Measurements from ENCODE around the gene NOL7. TPM values are rescaled to one million over a fixed set of nuclear protein-coding genes. Genes with fewer than 3 reads are reported as not detected.

NOL7 gene
- total RNA-seq, 2 experiments from 2014 or later, result 65.5 to 67.6 TPM

DNA sequence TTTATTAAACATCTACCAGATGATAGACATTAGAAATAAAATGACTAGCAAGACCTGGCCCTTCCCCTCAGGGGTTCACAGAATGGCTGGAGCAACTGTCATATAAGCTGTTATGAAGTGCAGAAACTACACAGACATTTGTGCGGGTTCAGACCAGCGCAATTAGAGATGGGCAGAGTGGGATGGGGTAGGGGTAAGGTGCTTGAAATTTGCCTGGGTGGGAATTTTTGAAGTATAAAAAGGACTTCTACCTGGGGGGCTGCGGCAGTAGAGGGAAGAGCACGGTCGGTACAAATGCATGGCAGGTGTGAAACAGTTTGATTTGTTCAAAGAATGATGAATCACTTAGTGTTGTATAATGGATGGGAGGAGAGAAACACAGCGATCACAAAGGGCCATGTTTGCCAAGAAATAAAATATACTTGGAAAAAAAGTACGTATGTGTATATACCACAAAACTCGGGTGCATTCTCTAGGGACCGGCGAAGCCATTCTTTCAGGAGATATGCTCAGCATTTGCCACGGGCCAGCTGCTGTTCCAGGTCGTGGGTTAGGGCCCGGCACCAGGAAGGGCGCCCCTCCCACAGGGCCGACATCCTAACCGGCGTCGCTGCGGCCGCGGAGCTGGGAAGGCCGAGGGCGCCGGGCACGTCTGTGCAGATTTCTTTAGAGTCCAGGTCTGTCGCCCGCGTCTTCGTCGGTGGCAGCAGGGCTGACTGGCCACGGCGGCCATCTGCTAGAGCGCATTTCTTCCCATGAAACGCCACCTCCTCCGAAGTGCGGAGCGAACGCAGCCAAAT, 809 bp upstream of the NOL7 start:
- peak overlapping the region; percentile 94 for H3K4me3 Mint-ChIP-seq
- intact Hi-C loops (cut with DNase I, micrococcal nuclease), result loop anchor here (1.0 to 10.0 kb wide), 6 partner anchors 39 to 500 kb away; partner anchors contain the start of genes CD83 (in 1 of the 2), MCUR1 (in 1 of the 2), SIRT5 (in 1 of the 2) and TBC1D7 (in 1 of the 2)
- H3K27me3 Mint-ChIP-seq, result no peaks in the 10 kb centered on the region
- Histone ChIP-seq H3K4me3 (ENCODE audit: low read length) (peak overlapping the region; percentile 80), H3K9me3 (ENCODE audit: control insufficient read depth in 1 of 2, insufficient read depth in 1 of 2, low read length in 2 of 2) (no peaks in the 10 kb centered on the region), H3K27ac (ENCODE audit: low read depth in 1 of 2, low read length in 2 of 2) (peak overlapping the region; percentile 75 to 81), H3K4me1 (ENCODE audit: insufficient read depth, low read length) (peaks cover 26% of the 10 kb centered on the region), H3K27me3 (ENCODE audit: control insufficient read depth in 1 of 2, insufficient read depth in 2 of 2, low read length in 2 of 2) (no peaks in the 10 kb centered on the region), H3K36me3 (ENCODE audit: insufficient read depth, low read length) (peaks cover 24% of the 10 kb centered on the region)
- peak overlapping the region; percentile 93 for H3K27ac Mint-ChIP-seq
- H3K36me3 Mint-ChIP-seq (ENCODE audit: low read depth), result peaks cover 43% of the 10 kb centered on the region
- ChIA-PET CTCF (interaction anchor here (0.9 to 5.1 kb wide), 14 partner anchors 9 to 286 kb away, joined by 3 to 59 read pairs (median 8); partner anchors contain the start of genes MCUR1, RANBP9, SIRT5 and TBC1D7), POLR2A (interaction anchor here (0.7 to 4.6 kb wide), 24 partner anchors 9 to 1603 kb away, joined by 3 to 129 read pairs (median 4); partner anchors contain the start of genes MCUR1, RANBP9, SIRT5 and TBC1D7)
- TF ChIP-seq, protein P1, sequence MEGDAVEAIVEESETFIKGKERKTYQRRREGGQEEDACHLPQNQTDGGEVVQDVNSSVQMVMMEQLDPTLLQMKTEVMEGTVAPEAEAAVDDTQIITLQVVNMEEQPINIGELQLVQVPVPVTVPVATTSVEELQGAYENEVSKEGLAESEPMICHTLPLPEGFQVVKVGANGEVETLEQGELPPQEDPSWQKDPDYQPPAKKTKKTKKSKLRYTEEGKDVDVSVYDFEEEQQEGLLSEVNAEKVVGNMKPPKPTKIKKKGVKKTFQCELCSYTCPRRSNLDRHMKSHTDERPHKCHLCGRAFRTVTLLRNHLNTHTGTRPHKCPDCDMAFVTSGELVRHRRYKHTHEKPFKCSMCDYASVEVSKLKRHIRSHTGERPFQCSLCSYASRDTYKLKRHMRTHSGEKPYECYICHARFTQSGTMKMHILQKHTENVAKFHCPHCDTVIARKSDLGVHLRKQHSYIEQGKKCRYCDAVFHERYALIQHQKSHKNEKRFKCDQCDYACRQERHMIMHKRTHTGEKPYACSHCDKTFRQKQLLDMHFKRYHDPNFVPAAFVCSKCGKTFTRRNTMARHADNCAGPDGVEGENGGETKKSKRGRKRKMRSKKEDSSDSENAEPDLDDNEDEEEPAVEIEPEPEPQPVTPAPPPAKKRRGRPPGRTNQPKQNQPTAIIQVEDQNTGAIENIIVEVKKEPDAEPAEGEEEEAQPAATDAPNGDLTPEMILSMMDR (IDR thresholded peaks at IDR 0.05), result no peak
- ATAC-seq (ENCODE audit: poor library complexity) (peak; percentile 6), DNase-seq (peak in 2 of 14 experiments; percentile 9 to 29)
- H3K4me1 Mint-ChIP-seq (ENCODE audit: low read depth), result peaks cover 50% of the 10 kb centered on the region
- H3K9me3 Mint-ChIP-seq, result no peaks in the 10 kb centered on the region

- H3K36me3 Mint-ChIP-seq (ENCODE audit: low read depth), result peaks cover 56% of the 10 kb centered on the region
- POLR2A ChIA-PET, result interaction anchor here (0.7 to 4.6 kb wide), 33 partner anchors 8 to 306 kb away, joined by 3 to 129 read pairs (median 4); partner anchors contain the start of genes MCUR1, RANBP9, SIRT5 and TBC1D7
Measured at GRCh38 chr6:13615792-13616120, 621 bp downstream of the NOL7 start.

GRCh38 chr6:13617066-13617465, 1.9 kb downstream of the NOL7 start:
- DNase-seq (no peak), ATAC-seq (ENCODE audit: poor library complexity) (no peak)
- ChIA-PET CTCF (interaction anchor here (1.3 to 5.1 kb wide), 2 partner anchors 42 to 94 kb away, joined by 5 to 59 read pairs; partner anchors contain the start of genes RANBP9 and SIRT5), POLR2A (interaction anchor here (1.1 to 4.6 kb wide), 4 partner anchors 42 to 94 kb away, joined by 3 to 129 read pairs (median 53); partner anchors contain the start of genes RANBP9 and SIRT5)
- no peaks in the 10 kb centered on the region for H3K9me3 Mint-ChIP-seq
- H3K27me3 Mint-ChIP-seq, result no peaks in the 10 kb centered on the region
- peaks cover 45% of the 10 kb centered on the region for H3K4me1 Mint-ChIP-seq (ENCODE audit: low read depth)
- Histone ChIP-seq H3K27me3 (ENCODE audit: control insufficient read depth in 1 of 2, insufficient read depth in 2 of 2, low read length in 2 of 2) (no peaks in the 10 kb centered on the region), H3K36me3 (ENCODE audit: insufficient read depth, low read length) (peaks cover 52% of the 10 kb centered on the region), H3K4me1 (ENCODE audit: insufficient read depth, low read length) (peaks cover 26% of the 10 kb centered on the region), H3K9me3 (ENCODE audit: control insufficient read depth in 1 of 2, insufficient read depth in 1 of 2, low read length in 2 of 2) (no peaks in the 10 kb centered on the region), H3K27ac (ENCODE audit: low read depth in 1 of 2, low read length in 2 of 2) (no peak overlapping the region), H3K4me3 (ENCODE audit: low read length) (no peak overlapping the region)
- H3K36me3 Mint-ChIP-seq (ENCODE audit: low read depth), result peaks cover 68% of the 10 kb centered on the region
- H3K27ac Mint-ChIP-seq, result peak overlapping the region; percentile 93
- intact Hi-C loops (cut with DNase I, micrococcal nuclease), result loop anchor here (5.0 to 10.0 kb wide), 3 partner anchors 150 to 498 kb away; partner anchors contain the start of genes CD83 (in 1 of the 2) and TBC1D7 (in 1 of the 2)
- H3K4me3 Mint-ChIP-seq, result peak overlapping the region; percentile 94
- TF ChIP-seq, protein P1 (IDR thresholded peaks at IDR 0.05), result no peak

More at GRCh38 chr6:13615792-13616120, 621 bp downstream of the NOL7 start:
- no peaks in the 10 kb centered on the region for H3K27me3 ChIP-seq (ENCODE audit: control insufficient read depth in 1 of 2, insufficient read depth in 2 of 2, low read length in 2 of 2)
- Mint-ChIP-seq H3K9me3 (no peaks in the 10 kb centered on the region), H3K4me1 (ENCODE audit: low read depth) (peaks cover 50% of the 10 kb centered on the region), H3K4me3 (peak overlapping the region; percentile 94), H3K27me3 (no peaks in the 10 kb centered on the region), H3K27ac (peak overlapping the region; percentile 93)
- H3K4me3 ChIP-seq (ENCODE audit: low read length), result peak overlapping the region; percentile 80
- peak overlapping the region; percentile 75 to 85 for H3K27ac ChIP-seq (ENCODE audit: low read depth in 1 of 2, low read length in 2 of 2)
- TF ChIP-seq, protein P1 (IDR thresholded peaks at IDR 0.05), result no peak
- intact Hi-C loops (cut with DNase I, micrococcal nuclease), result loop anchor here (1.0 to 10.0 kb wide), 5 partner anchors 41 to 499 kb away; partner anchors contain the start of genes CD83 (in 1 of the 2), SIRT5 (in 1 of the 2) and TBC1D7 (in 1 of the 2)
- CTCF ChIA-PET, result interaction anchor here (0.6 to 5.1 kb wide), 29 partner anchors 8 to 287 kb away, joined by 3 to 59 read pairs (median 5); partner anchors contain the start of genes MCUR1, RANBP9, SIRT5 and TBC1D7
- peak in 12 of 14 experiments; percentile 14 to 63 (median 32) for DNase-seq
- no peaks in the 10 kb centered on the region for H3K9me3 ChIP-seq (ENCODE audit: control insufficient read depth in 1 of 2, insufficient read depth in 1 of 2, low read length in 2 of 2)
- peak; percentile 12 for ATAC-seq (ENCODE audit: poor library complexity)
- peaks cover 26% of the 10 kb centered on the region for H3K4me1 ChIP-seq (ENCODE audit: insufficient read depth, low read length)
- H3K36me3 ChIP-seq (ENCODE audit: insufficient read depth, low read length), result peaks cover 38% of the 10 kb centered on the region
